ENCODE measurements around the gene RNASEH2B.

- TF ChIP-seq, protein P1, sequence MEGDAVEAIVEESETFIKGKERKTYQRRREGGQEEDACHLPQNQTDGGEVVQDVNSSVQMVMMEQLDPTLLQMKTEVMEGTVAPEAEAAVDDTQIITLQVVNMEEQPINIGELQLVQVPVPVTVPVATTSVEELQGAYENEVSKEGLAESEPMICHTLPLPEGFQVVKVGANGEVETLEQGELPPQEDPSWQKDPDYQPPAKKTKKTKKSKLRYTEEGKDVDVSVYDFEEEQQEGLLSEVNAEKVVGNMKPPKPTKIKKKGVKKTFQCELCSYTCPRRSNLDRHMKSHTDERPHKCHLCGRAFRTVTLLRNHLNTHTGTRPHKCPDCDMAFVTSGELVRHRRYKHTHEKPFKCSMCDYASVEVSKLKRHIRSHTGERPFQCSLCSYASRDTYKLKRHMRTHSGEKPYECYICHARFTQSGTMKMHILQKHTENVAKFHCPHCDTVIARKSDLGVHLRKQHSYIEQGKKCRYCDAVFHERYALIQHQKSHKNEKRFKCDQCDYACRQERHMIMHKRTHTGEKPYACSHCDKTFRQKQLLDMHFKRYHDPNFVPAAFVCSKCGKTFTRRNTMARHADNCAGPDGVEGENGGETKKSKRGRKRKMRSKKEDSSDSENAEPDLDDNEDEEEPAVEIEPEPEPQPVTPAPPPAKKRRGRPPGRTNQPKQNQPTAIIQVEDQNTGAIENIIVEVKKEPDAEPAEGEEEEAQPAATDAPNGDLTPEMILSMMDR (IDR thresholded peaks at IDR 0.05): no peak
- TF ChIP-seq EP300 (IDR thresholded peaks at IDR 0.05; ENCODE audit: low read depth): no peak
These were observed 61.4 kb downstream of the RNASEH2B start for GRCh38 chr13:50970956-50971355.
